HG02852 (cell line): ENCODE results near the gene ARMCX4.
"Not testable (repeated sequence)": the region's sequence is repeated elsewhere in the genome, so short reads cannot be mapped to it uniquely, and the experiment has no call there.

Experiments used
- ATAC-seq: cut with Tn5 transposase; IDR thresholded peaks from one replicate; pipeline ENCODE4 v1.9.1; 2021; ENCODE audit warnings: mild to moderate bottlenecking, moderate library complexity; ENCODE audit not compliant: unreplicated experiment

ARMCX4 gene

DNA sequence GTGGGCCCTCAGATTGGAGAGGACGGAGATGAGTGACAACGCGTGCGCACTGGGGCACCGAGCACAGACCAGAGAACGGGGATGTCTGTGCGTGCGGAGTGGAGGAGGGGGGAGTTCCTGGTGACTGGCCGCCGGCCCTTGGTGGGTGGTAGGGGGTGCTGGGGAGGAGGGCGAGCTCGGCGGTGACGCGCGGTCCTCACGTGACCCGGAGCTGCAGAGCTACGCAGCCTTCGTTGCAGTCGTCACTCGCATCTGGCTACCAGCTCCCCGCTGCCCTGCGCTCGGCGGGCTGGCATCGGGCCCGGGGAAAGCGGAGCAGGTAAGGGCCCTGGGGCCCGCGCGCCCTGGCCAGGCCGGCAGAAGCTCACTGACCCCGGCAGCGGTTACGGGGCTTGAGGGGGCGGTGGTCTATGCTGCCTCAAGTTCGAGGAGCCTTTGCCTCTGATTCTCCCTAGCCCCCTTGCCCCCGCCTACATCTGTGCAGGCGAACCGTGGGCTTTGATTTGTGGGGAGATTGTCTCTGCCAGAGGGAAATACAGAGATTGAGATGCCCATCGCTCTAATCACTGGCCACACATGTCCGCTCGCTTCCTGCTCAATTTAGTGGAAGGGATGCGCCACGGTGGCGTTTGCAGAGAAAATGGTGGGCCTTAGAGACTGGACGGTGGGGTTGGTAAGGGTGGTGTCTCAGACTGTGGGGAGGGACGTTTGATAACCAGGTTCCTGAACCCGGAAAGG is at the start of gene ARMCX4:
TSS of gene ARMCX4 (plus strand) at position 245 of the 738 bp plus-strand sequence. CDS start 3,134 bp downstream, outside the sequence.
- ATAC-seq, result peak; percentile 54

DNA sequence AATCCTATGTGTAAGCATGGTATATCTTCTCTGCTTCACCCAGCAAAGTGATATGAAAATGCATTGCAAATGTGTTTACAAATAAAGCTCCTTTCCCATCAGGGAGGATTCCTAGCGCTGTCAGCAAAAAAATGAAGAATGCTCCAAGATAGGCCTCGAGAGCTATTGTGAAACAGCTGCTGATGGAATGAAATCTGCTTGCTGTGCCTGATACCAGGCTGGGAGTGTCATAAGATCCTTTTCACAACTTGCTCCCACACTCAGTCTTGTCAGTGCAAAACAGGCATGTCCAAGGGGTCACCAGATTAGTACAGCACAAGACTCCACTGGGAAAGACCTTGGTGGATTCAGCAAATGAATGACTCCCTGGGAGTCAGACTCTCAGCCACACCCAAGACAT is 43.2 kb upstream of the ARMCX4 start:
- no peak for ATAC-seq

DNA sequence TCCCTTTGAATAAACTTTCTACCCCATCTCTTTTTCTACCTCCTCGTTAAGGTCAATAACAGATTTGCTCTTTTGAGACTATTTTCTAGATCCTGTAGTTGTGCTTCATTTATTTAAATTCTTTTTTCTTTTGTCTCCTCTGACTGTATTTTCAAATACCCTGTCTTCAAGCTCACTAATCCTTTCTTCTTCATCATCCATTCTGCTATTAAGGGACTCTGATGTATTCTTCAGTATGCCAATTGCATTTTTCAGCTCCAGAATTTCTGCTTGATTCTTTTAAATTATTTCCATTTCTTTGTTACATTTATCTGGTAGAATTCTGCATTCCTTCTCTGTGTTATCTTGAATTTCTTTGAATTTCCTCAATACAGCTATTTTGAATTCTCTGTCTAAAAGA is 36.0 kb upstream of the ARMCX4 start:
- ATAC-seq, result no peak

DNA sequence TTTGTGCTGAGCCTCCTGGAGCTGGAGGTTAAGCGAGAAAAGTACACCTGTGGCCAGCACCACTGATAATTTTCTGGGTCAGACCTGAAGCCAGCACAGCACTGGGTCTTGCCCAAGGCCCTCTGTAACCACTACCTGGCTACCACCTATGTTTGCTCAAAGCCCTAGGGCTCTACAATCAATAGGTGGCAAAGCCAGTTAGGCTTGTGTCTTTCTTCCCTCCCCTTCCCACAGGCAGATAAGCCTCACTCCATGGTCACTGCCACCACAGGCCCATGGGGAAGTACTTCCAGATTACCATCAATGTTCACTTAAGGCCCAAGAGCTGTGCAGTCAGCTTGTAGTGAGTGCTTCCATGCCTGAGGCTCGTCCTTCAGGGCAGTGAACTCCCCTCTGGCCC is 35.2 kb upstream of the ARMCX4 start:
- ATAC-seq, result no peak

DNA sequence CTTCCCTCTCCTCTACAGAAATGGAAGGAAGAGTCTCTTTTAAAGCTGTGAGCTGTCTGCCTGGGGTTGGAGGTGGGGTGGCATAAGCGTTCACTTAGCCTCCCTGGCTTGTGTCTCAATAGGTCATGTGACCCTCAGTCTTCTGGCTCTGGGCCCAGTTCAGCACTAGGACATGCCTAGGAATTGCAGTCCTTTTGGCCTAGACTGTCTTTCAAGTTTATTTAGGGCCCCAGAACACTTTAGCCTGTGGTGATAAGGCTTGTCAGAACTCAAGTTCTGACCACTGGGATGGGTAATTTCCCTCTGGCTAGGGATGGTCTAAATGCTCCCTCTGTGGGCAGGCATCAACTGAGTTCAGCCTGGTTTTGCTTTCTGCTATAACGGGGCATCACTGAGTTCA is 34.3 kb upstream of the ARMCX4 start:
- no peak for ATAC-seq

DNA sequence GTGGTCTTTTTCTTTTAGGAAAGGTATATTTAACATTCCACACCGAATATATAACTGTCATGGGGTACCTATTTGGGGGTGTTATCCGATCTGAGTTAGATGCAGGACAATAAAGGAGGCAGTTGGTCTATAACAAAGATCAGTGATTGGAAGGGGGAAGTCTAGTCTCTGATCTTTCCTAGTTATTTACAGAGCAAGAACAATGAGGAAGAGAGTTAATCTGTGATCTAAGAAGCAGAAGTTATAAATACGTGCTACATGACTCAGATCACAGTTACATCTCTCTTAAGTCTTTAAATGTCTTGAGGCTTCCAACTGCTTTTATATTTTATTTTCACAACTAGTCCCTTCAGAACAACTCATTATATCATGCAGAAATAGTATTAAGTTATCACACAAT is 33.2 kb upstream of the ARMCX4 start:
- ATAC-seq, result no peak

DNA sequence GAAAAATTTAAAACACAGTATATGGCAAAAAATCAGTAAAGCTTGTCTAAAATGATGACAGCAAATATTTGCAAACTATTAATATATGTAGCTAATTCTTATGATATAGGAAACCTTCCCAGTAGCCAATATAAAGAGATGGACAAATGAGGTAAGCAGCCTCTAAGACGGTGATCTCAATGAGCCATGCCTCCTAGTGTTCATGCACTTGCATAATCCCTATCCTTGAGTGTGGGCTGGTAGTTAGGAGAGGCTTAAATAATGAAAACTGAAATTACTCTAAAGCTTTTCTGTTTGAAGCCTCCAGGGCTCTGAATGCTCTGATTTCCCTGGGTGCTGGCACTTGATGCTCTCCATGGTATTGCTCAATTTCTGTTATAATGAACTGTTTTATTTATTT is 24.6 kb upstream of the ARMCX4 start:
- ATAC-seq, result no peak

DNA sequence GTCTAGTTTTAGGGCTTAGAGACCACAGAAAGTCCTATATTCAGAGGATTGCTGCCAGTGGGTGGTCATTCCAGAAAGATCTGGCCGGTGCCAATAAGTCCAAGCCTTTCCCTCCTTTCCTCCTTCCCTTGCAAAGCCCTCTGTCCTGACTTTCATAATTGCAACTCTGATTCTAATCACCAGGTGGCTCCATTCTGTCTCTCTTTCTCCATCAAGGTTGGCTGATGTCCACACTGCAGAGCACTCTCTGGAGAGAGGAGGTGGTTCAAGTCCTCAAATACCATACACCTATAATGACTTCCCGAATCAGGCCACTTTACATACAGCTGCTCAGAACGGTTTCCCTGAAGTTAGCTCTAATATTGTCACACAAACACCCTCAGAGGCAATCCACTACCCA is 22.4 kb upstream of the ARMCX4 start:
- no peak for ATAC-seq

DNA sequence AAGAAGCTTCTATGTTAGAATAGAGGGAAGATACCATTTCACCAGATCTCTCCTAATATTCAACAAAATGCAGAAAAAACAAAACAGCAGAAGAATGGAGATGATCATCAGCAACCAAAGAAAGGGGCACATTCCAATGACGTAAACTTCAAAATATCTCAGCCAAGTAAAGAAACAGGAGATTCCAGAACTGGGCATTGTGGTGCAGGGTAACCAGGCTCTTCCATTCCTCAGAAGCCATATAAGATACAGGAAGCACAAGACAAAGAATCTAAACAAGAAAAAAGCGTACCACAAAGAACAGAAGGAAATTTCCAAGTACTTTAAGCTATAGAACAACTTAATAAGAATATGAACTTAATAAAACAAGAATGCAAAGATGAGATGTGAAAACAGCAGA is 6.9 kb upstream of the ARMCX4 start:
- ATAC-seq, result no peak

DNA sequence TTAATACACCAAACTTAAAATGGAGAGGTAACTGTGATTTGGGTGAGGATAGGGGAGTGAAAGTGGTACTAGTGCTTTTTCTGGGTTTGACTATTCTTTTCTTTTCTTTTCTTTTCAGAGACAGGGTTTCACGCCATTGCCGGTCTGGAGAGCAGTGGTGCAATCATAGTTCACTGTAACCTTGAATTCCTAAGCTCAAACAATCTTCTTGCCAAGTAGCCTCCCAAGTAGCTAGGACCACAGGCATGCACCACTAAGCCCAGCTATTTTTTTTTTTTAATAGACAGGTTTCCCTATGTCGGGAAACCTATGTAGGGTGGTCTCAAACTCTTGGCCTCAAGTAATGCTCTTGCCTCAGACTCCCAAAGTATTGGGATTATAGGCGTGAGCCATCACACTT is 3.0 kb upstream of the ARMCX4 start:
- ATAC-seq, result no peak

DNA sequence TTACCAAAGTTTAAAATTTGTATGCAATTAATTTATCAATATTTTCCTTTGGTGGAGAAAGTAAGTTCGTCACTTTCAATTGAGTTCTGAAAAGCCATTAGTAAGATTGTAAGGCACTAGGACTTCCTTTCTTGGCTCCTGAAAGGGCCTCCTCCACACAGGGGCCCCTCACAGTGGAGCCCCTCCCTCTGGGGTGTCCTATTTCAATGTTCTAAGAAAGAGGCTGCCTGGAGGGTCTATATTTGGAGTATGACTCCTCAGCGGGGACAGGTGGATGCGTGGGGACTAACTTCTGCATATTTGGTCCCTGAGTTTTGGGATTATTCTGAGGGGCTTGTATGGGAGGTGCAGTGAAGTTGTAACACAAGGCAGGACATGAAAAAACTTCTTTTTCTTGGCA is 1.6 kb upstream of the ARMCX4 start:
- ATAC-seq, result no peak

DNA sequence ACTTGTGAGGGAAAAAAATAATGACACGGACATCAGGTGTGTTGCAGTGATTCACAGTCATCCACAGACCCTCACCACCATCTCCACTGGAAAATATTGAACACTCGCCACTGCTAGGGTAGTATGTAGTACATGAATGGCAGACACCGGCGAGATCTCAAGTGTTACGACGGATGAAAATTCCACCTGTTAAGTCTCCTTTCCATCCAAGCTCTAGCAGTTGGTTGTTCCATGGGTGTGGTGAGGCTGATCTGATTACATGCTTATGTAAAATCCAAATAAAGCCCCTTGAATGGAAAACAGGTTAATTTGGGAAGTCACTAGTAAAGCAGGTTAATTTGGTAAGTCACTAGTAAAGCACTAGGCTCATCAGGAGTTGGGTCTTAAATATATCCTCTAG is 1.1 kb upstream of the ARMCX4 start:
- no peak for ATAC-seq

DNA sequence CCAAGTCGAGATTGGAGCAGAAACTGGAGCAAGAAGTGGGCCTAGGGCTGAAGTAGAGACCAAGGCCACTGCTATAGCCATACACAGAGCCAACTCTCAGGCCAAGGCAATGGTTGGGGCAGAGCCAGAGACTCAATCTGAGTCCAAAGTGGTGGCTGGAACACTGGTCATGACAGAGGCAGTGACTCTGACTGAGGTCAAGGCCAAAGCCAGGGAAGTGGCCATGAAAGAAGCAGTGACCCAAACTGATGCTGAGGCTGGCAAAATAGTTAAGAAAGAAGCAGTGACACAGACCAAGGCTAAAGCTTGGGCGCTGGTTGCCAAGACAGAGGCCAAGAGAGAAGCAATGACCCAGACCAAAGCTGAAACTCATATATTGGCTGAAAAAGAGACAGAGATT is 3.5 kb downstream of the ARMCX4 start:
- ATAC-seq, result no peak

DNA sequence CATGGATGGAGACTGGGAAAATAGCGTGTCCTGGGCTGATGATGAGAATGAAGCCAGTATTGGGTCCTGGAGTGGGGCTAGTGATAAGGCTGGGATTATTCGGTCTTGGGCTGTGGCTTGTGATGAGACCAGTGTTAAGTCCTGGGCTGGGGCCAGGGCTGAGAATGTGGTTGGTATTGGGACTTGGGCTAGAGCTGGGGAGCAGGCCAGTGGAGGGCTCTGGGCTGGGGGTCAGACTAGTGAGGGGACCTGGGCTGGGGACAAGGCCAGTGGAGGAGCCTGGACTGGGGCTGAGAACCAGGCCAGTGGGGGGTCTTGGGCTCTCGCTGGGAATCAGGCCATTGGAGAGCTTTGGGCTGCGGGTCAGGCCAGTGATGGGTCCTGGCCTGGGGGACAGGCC is 6.7 kb downstream of the ARMCX4 start:
- no peak for ATAC-seq

DNA sequence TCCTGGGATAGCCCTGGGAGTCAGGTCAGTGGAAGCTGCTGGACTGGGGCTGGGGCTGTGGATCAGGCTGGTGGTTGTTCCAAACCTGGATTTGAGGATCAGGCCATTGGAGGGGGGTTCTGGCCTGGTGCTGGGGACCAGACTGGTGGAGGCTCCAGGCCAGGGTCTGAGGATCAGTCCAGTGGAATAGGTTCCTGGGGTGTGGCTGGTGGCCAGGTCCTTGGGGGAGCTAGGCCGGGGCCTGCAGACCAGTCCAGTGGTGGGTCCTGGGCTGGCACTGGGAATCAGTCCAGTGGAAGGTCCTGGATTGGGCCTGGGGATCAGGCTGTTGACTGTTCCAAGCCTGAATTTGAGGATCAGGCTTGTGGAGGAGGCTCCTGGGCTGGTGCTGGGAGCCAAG is 8.0 kb downstream of the ARMCX4 start:
- ATAC-seq, result no peak

DNA sequence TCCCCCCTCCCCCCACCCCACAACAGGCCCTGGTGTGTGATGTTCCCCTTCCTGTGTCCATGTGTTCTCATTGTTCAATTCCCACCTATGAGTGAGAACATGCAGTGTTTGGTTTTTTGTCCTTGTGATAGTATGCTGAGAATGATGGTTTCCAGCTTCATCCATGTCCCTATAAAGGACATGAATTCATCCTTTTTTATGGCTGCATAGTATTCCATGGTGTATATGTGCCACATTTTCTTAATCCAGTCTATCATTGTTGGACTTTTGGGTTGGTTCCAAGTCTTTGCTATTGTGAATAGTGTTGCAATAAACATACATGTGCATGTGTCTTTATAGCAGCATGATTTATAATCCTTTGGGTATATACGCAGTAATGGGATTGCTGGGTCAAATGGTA is 17.7 kb downstream of the ARMCX4 start:
- not testable (repeated sequence) for ATAC-seq

DNA sequence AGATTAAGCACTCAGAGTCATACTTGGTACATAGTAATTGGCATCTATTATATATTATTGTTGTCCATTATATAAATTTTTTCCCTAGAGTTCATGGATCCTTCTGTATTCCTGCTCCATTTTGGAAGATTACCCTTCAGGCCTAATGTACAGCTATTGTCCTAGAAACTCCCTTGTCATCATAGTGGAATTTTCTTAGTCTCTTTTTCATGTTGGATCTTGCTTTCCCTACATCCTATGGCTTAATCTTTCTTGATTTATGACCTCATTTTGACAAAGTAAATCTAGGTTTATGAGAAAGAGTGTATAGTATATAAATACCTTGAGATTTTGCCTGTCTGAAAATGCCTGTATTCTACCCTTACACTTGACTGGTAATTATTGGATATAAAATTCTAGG is 22.1 kb downstream of the ARMCX4 start:
- no peak for ATAC-seq

DNA sequence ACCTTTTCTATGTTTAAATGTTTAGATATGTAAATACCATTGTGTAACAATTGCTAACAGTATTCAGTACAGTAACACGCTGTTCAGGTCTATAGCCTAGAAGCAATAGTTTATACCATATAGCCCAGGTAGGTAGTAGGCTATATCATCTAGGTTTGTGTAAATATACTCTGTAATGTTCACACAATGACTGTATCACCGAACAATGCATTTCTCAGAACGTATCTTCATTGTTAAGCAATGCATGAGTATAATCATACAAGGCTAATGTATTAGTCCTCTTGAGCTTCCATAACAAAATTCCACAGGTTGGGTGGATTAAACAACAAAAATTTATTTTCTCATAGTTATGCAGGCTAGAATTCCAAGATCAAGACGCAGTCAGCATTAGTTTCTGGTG is 22.7 kb downstream of the ARMCX4 start:
- no peak for ATAC-seq

DNA sequence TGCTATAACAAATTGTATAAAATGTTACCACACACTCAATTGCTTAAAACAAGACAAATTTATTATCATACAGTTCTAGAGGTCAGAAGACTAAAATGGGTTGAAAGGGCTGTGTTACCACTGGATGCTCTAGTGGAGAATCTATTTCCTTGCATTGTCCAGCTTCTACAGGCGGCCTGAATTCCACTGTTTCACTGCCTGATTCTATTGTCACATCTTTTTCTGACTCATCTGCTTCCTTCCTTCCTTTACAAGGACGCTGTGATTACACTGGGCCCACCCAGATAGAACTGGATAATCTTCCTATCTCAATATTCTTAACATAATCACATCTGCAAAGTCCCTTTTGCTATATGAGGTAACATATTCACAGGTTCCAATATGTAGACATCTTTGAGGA is 45.7 kb downstream of the ARMCX4 start:
- ATAC-seq, result no peak
